Activated naive CD8-positive, alpha-beta T cell (primary cell): ENCODE data around the gene AK3.
"Not testable (repeated sequence)": the region's sequence is repeated elsewhere in the genome, so short reads cannot be mapped to it uniquely, and the experiment has no call there.

ENCODE experiments used
- H3K27ac Mint-ChIP-seq: one replicate; pipeline ENCODE4 v1.8.0; 2021; ENCODE audit warnings: mixed read lengths
- H3K27me3 Mint-ChIP-seq: one replicate; pipeline ENCODE4 v1.8.0; 2021; ENCODE audit warnings: mixed read lengths
- H3K36me3 Mint-ChIP-seq: one replicate; pipeline ENCODE4 v1.8.0; 2021; ENCODE audit warnings: mixed read lengths
- H3K4me1 Mint-ChIP-seq: one replicate; pipeline ENCODE4 v1.8.0; 2021; ENCODE audit warnings: low read depth, mixed read lengths
- H3K4me3 Mint-ChIP-seq: one replicate; pipeline ENCODE4 v1.8.0; 2021; ENCODE audit warnings: mild to moderate bottlenecking, mixed read lengths
- H3K9me3 Mint-ChIP-seq: one replicate; pipeline ENCODE4 v1.8.0; 2021; ENCODE audit warnings: low read depth, mixed read lengths

Gene AK3

GRCh38 chr9:4674783-4675182 is 66.2 kb downstream of the AK3 start:
- peaks cover 7% of the 10 kb centered on the region for H3K4me1 Mint-ChIP-seq
- no peak overlapping the region for H3K4me3 Mint-ChIP-seq
- peaks cover 5% of the 10 kb centered on the region for H3K36me3 Mint-ChIP-seq
- H3K27me3 Mint-ChIP-seq, result no peaks in the 10 kb centered on the region
- no peaks in the 10 kb centered on the region for H3K9me3 Mint-ChIP-seq
- no peak overlapping the region for H3K27ac Mint-ChIP-seq

DNA sequence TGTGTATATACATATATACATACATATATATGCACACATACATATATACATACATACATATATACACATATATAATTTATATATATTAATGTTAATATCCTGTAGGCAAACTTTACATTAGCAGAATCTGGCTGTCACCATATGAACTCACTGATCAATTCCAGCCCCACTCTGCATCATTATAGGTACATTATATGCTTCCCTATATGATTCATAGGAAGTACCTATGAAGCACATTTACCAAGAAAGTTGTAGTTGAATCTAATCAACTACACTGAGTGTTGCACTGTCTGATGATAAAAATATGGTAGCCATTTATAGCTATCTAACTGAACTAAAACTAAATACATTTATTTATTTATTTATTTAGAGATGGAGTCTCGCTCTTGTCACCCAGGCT is 69.3 kb downstream of the AK3 start:
- H3K4me1 Mint-ChIP-seq, result peaks cover 25% of the 10 kb centered on the region
- no peaks in the 10 kb centered on the region for H3K27me3 Mint-ChIP-seq
- H3K4me3 Mint-ChIP-seq, result no peak overlapping the region

DNA sequence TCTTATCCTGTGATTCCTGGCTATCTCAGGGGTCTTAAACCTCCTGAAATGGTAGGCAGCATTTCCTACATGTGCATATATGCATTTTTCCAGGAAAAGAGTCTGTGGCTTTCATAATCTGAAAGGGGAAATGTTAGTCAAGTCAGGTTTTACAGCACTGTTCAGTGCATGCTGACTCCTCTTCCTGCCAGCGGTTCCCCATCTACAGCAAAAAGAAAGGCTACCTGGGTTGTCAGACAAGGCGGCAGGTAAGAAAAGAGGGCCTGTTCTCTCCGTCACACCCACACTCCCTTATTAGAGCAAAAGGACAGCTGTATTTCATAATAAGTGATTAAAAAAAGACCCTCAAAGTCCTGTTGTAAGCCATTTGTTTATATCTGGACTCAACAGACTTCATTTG is 70.4 kb downstream of the AK3 start:
- H3K27ac Mint-ChIP-seq, result no peak overlapping the region

More for the DNA sequence above, 69.3 kb downstream of the AK3 start:
- Mint-ChIP-seq H3K9me3 (no peaks in the 10 kb centered on the region), H3K36me3 (peaks cover 5% of the 10 kb centered on the region), H3K27ac (no peak overlapping the region)

DNA sequence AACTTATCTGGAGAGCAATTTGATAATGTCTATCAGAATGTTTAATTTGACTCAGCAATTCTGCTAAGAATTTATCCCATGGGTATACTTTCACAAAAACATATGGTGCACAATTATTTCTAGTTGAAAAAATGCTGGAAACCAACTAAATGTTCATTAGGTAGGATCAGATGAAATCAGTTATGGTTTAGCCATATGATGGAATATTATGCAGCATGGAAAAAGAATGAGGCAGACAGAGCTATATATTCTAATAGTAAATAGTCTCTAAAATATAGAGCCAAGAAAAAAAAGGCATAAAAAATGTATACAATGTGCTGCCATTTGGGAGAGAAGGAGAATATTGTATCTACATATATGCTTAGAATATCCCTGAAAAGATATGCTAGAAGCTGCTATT is 71.1 kb downstream of the AK3 start:
- H3K4me1 Mint-ChIP-seq, result peaks cover 44% of the 10 kb centered on the region
- H3K27me3 Mint-ChIP-seq, result no peaks in the 10 kb centered on the region

More for the DNA sequence above, 70.4 kb downstream of the AK3 start:
- Mint-ChIP-seq H3K36me3 (peaks cover 2% of the 10 kb centered on the region), H3K9me3 (no peaks in the 10 kb centered on the region), H3K4me3 (no peak overlapping the region), H3K4me1 (peaks cover 37% of the 10 kb centered on the region), H3K27me3 (no peaks in the 10 kb centered on the region)

DNA sequence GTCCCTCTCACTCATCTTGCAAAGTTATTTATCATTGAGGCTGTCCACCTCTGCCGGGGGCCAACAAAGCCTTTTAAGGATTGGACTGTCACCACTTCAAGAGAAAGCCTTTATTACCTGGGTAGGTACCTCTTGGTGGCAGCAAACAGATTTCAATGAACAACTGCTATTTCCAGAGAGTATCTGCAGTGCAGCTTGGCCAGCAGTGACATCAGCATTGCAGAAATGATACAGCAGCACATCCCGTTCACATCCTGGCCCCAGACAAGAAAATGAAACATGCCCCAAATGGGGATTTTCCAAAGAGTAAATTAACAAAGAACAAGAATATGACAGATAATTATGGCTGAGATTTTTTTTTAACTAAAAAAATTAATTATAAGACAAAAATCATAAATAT is 72.4 kb downstream of the AK3 start:
- Mint-ChIP-seq H3K4me1 (peaks cover 56% of the 10 kb centered on the region), H3K36me3 (no peaks in the 10 kb centered on the region)

More for the DNA sequence above, 71.1 kb downstream of the AK3 start:
- Mint-ChIP-seq H3K9me3 (no peaks in the 10 kb centered on the region), H3K36me3 (no peaks in the 10 kb centered on the region), H3K4me3 (no peak overlapping the region), H3K27ac (no peak overlapping the region)

GRCh38 chr9:4667681-4668080 is 73.3 kb downstream of the AK3 start:
- Mint-ChIP-seq H3K36me3 (no peaks in the 10 kb centered on the region), H3K27me3 (no peaks in the 10 kb centered on the region), H3K4me1 (peaks cover 65% of the 10 kb centered on the region), H3K9me3 (no peaks in the 10 kb centered on the region), H3K27ac (peak overlapping the region; percentile 31), H3K4me3 (peak overlapping the region; percentile 1)

More for the DNA sequence above, 72.4 kb downstream of the AK3 start:
- Mint-ChIP-seq H3K4me3 (no peak overlapping the region), H3K9me3 (no peaks in the 10 kb centered on the region), H3K27me3 (no peaks in the 10 kb centered on the region), H3K27ac (no peak overlapping the region)

DNA sequence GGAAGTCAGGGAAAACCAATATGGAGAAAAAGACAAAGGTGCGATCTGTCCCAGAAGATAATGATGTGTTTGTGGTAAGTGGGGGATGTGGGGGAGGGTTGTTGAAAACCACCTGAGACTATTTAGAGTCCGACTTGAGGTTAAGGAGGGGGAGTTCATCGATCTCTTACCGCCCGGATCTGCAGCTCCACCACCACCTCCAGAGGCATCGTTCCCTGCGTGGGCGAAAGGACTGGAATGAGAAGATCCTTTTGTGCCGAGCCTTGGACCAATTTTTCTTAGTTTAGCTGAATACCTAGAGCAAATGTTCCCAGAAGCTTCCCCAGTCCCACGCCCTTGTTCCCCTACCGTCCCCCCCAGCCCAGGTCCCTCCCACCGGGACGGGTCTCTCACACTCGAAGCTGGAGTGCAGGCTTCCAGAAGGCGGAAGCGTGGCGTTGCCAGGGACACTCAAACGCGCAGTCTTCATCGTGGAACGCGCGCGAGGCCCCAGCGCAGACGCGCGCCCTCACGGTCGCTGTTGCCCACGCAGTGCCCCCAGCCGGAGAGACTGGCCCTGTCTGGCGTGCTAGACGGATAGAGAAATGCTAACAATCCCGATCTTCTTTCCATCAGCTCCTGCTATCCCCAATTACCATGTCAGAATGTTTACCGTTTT is 74.8 kb downstream of the AK3 start, which contains the start of gene SPATA6L:
SPATA6L (minus strand) TSS at position 439 of the 658 bp plus-strand sequence; CDS start at position 209, 230 bp downstream.
- Mint-ChIP-seq H3K27me3 (no peaks in the 10 kb centered on the region), H3K4me1 (peaks cover 77% of the 10 kb centered on the region), H3K36me3 (no peaks in the 10 kb centered on the region), H3K9me3 (no peaks in the 10 kb centered on the region), H3K27ac (peak within 1 kb of the TSS; percentile 69), H3K4me3 (peak within 1 kb of the TSS; percentile 85)

- no peaks in the 10 kb centered on the region for H3K9me3 Mint-ChIP-seq
- H3K4me1 Mint-ChIP-seq, result peaks cover 74% of the 10 kb centered on the region
- no peaks in the 10 kb centered on the region for H3K27me3 Mint-ChIP-seq
- H3K4me3 Mint-ChIP-seq, result peak overlapping the region; percentile 85
- peak overlapping the region; percentile 23 for H3K27ac Mint-ChIP-seq
- H3K36me3 Mint-ChIP-seq, result no peaks in the 10 kb centered on the region
Observed at GRCh38 chr9:4665357-4665756, 75.6 kb downstream of the AK3 start.

GRCh38 chr9:4663956-4664355 is 77.0 kb downstream of the AK3 start:
- Mint-ChIP-seq H3K4me3 (peak overlapping the region; percentile 78), H3K27me3 (no peaks in the 10 kb centered on the region), H3K4me1 (peaks cover 75% of the 10 kb centered on the region), H3K36me3 (no peaks in the 10 kb centered on the region), H3K9me3 (no peaks in the 10 kb centered on the region), H3K27ac (no peak overlapping the region)

DNA sequence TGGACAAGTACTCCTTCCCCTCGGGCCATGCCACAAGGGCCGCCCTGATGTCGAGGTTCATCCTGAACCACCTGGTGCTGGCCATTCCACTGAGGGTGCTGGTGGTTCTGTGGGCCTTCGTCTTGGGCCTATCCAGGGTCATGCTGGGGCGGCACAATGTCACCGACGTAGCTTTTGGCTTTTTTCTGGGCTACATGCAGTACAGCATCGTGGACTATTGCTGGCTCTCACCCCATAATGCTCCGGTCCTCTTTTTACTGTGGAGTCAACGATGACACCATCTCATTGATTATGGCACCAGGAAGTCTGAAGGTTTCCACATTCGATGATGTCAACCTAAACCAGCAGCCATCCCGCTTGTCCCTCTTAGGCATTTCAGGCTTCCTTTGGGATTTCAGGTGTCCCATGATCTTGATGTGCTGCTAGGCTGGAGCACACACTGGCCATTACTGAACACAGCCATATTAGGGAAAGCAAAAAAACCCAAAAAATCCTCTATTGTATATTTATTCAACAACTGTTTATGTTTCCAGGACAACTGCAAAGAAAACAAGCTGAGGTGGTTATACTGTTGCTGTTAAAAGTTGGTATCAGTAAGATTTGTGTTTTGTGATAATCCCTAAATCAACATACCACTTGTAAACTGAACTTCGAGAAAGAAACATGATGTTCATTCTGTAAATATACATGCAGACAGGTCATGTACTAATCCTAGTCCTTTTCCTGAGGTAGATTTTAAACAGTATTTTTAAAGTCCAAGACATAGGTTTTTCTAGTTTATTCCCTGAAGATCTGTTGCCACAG is 77.8 kb downstream of the AK3 start:
- Mint-ChIP-seq H3K36me3 (no peaks in the 10 kb centered on the region), H3K27ac (peak overlapping the region; percentile 55), H3K4me3 (peak overlapping the region; percentile 78), H3K9me3 (no peaks in the 10 kb centered on the region), H3K27me3 (peaks cover under 1% of the 10 kb centered on the region), H3K4me1 (peaks cover 70% of the 10 kb centered on the region)

DNA sequence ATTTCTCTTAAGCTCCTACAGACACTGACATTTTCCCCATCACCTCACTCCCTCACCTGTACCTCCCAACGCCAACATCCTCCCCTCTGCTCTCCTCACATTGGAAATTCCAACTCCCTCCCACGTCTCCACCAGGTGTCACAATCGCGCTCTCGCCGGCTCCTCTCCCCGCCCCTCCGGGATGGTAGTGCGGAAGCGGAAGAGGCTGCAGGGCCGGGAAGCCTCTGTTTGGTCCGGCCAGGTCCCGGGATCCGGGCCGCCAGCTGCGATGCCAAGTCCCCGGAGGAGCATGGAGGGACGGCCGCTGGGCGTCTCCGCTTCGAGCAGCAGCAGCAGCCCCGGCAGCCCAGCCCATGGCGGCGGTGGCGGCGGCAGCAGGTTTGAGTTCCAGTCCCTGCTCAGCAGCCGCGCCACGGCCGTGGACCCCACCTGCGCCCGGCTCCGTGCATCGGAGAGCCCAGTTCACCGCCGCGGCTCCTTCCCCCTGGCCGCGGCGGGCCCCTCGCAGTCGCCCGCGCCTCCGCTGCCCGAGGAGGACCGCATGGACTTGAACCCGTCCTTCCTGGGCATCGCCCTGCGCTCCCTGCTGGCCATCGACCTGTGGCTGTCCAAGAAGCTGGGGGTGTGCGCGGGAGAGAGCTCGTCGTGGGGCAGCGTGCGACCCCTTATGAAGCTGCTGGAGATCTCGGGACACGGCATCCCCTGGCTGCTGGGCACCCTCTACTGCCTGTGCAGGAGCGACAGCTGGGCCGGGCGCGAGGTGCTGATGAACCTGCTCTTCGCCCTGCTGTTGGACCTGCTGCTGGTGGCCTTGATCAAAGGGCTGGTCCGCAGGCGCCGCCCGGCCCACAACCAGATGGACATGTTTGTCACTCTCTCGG is 78.7 kb downstream of the AK3 start, which contains the start of gene PLPP6:
PLPP6 (plus strand) TSS at position 187 of the 881 bp plus-strand sequence; CDS start at position 269, 82 bp downstream.
- Mint-ChIP-seq H3K4me1 (peaks cover 63% of the 10 kb centered on the region), H3K9me3 (no peaks in the 10 kb centered on the region), H3K27ac (peak within 1 kb of the TSS; percentile 93), H3K4me3 (peak within 1 kb of the TSS; percentile 93), H3K27me3 (peaks cover 2% of the 10 kb centered on the region), H3K36me3 (no peaks in the 10 kb centered on the region)

- H3K36me3 Mint-ChIP-seq, result no peaks in the 10 kb centered on the region
- peak overlapping the region; percentile 93 for H3K27ac Mint-ChIP-seq
- H3K4me1 Mint-ChIP-seq, result peaks cover 56% of the 10 kb centered on the region
- no peaks in the 10 kb centered on the region for H3K9me3 Mint-ChIP-seq
- H3K27me3 Mint-ChIP-seq, result peaks cover 2% of the 10 kb centered on the region
- peak overlapping the region; percentile 93 for H3K4me3 Mint-ChIP-seq
Observed at GRCh38 chr9:4661611-4662010, 79.4 kb downstream of the AK3 start.

GRCh38 chr9:4661165-4661564 is 79.8 kb downstream of the AK3 start:
- Mint-ChIP-seq H3K27ac (peak overlapping the region; percentile 93), H3K36me3 (no peaks in the 10 kb centered on the region), H3K9me3 (no peaks in the 10 kb centered on the region), H3K4me1 (peaks cover 51% of the 10 kb centered on the region), H3K27me3 (peaks cover 2% of the 10 kb centered on the region), H3K4me3 (peak overlapping the region; percentile 93)

DNA sequence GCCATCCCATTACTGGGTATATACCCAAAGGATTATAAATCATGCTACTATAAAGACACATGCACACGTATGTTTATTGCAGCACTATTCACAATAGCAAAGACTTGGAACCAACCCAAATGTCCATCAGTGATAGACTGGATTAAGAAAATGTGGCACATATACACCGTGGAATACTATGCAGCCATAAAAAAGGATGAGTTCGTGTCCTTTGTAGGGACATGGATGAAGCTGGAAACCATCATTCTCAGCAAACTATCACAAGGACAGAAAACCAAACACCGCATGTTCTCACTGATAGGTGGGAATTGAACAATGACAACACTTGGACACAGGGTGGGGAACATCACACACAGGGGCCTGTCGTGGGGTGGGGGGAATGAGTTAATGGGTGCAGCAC is 80.3 kb downstream of the AK3 start:
- H3K9me3 Mint-ChIP-seq, H3K36me3 Mint-ChIP-seq, H3K27me3 Mint-ChIP-seq, H3K27ac Mint-ChIP-seq: not testable (repeated sequence)
- peaks cover 46% of the 10 kb centered on the region for H3K4me1 Mint-ChIP-seq
- H3K4me3 Mint-ChIP-seq, result peak overlapping the region; percentile 51
